Coronary artery (tissue), 2 donors: ENCODE results near the gene TXNDC8.

ENCODE experiments used
- DNase-seq: peaks from one replicate; pipeline ENCODE4 v3.0.0-alpha.2; 2017; ENCODE audit warnings: low spot score
- H3K27ac ChIP-seq, 2 donors: fragments of 200-600 bp; sonication (generic); one replicate each; pipeline ENCODE4 v1.5.1; 2016 to 2019
- H3K4me3 ChIP-seq: fragments of 200-600 bp; sonication (generic); 2 replicates; pipeline ENCODE4 v1.5.1; 2016; ENCODE audit warnings: mild to moderate bottlenecking, moderate library complexity
- CTCF ChIP-seq: fragments of 200-600 bp; sonication (generic); IDR thresholded peaks from one replicate; pipeline ENCODE4 v1.5.1; 2019; ENCODE audit warnings: antibody characterized with exemption

Gene TXNDC8

GRCh38 chr9:110256380-110257096 is 81.1 kb downstream of the TXNDC8 start, which contains the start of gene TXN:
Gene TXN (minus strand): TSS chr9:110256507. CDS start chr9:110256435, 72 bp downstream.
- H3K4me3 ChIP-seq, result peak within 1 kb of the TSS; percentile 94
- H3K27ac ChIP-seq, result peak within 1 kb of the TSS; percentile 86 to 97
- peak; percentile 95 for DNase-seq
- no peak for TF ChIP-seq CTCF

GRCh38 chr9:110255463-110256379 is 81.9 kb downstream of the TXNDC8 start:
- Histone ChIP-seq H3K4me3 (peak overlapping the region; percentile 94), H3K27ac (peak overlapping the region; percentile 86 to 97)
- no peak for TF ChIP-seq CTCF
- DNase-seq, result peak; percentile 87

GRCh38 chr9:110255034-110255462 is 82.6 kb downstream of the TXNDC8 start:
- peak overlapping the region; percentile 94 for H3K4me3 ChIP-seq

GRCh38 chr9:110254500-110254899 is 83.2 kb downstream of the TXNDC8 start:
- peak overlapping the region in 1 of 2 donors; percentile 24 for H3K27ac ChIP-seq
- DNase-seq, result no peak
- peak overlapping the region; percentile 94 for H3K4me3 ChIP-seq
- no peak for TF ChIP-seq CTCF

More at GRCh38 chr9:110255034-110255462, 82.6 kb downstream of the TXNDC8 start:
- H3K27ac ChIP-seq, result peak overlapping the region; percentile 86 to 97
- DNase-seq, result no peak
- TF ChIP-seq CTCF, result no peak
